ENCODE data around the gene OR56A1.

DNA sequence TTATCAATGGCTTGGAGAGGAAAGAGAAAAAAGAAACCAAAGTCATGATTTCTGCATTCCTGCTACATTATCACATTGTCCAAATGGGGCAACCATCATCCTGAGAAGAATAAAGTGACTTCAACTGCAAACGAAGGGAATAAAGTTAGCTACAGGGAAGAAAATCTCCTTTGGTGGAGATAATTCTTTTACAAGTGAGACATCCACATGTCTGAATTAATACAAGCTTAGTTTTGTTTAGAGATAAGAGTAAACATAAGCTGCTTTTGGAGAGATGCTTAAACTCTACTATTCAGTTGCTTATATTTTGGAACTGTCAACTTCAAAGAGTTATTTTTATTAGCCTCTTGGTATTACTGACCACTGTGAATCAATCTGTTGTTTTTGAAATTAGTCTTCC is 43.7 kb downstream of the OR56A1 start, which contains the start of gene OR52L1:
- TF ChIP-seq ATF3 (CRISPR knock-in tag; conservative IDR thresholded peaks at IDR 0.05) = no peak
- TF ChIP-seq NFYB (CRISPR knock-in tag; conservative IDR thresholded peaks at IDR 0.05; ENCODE audit: low read depth) = no peak
- TF ChIP-seq CTCF (IDR thresholded peaks at IDR 0.05) = no peak
- TF ChIP-seq MYBL2 (CRISPR knock-in tag; IDR thresholded peaks at IDR 0.05) = no peak
- no peak for TF ChIP-seq AFF4 (CRISPR knock-in tag; IDR thresholded peaks at IDR 0.05; ENCODE audit: borderline replicate concordance)
- no peak for TF ChIP-seq SP1 (CRISPR knock-in tag; conservative IDR thresholded peaks at IDR 0.05)
- TF ChIP-seq FOXP4 (CRISPR knock-in tag; IDR thresholded peaks at IDR 0.05) = no peak
- TF ChIP-seq, protein P1, sequence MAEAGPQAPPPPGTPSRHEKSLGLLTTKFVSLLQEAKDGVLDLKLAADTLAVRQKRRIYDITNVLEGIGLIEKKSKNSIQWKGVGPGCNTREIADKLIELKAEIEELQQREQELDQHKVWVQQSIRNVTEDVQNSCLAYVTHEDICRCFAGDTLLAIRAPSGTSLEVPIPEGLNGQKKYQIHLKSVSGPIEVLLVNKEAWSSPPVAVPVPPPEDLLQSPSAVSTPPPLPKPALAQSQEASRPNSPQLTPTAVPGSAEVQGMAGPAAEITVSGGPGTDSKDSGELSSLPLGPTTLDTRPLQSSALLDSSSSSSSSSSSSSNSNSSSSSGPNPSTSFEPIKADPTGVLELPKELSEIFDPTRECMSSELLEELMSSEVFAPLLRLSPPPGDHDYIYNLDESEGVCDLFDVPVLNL (CRISPR knock-in tag; IDR thresholded peaks at IDR 0.05; ENCODE audit: borderline replicate concordance, low read depth) = no peak
- TF ChIP-seq, protein P2, sequence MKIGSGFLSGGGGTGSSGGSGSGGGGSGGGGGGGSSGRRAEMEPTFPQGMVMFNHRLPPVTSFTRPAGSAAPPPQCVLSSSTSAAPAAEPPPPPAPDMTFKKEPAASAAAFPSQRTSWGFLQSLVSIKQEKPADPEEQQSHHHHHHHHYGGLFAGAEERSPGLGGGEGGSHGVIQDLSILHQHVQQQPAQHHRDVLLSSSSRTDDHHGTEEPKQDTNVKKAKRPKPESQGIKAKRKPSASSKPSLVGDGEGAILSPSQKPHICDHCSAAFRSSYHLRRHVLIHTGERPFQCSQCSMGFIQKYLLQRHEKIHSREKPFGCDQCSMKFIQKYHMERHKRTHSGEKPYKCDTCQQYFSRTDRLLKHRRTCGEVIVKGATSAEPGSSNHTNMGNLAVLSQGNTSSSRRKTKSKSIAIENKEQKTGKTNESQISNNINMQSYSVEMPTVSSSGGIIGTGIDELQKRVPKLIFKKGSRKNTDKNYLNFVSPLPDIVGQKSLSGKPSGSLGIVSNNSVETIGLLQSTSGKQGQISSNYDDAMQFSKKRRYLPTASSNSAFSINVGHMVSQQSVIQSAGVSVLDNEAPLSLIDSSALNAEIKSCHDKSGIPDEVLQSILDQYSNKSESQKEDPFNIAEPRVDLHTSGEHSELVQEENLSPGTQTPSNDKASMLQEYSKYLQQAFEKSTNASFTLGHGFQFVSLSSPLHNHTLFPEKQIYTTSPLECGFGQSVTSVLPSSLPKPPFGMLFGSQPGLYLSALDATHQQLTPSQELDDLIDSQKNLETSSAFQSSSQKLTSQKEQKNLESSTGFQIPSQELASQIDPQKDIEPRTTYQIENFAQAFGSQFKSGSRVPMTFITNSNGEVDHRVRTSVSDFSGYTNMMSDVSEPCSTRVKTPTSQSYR (CRISPR knock-in tag; IDR thresholded peaks at IDR 0.05) = no peak

Data from WTC11 (cell line).